ENCODE measurements around the gene GLYR1.

The GLYR1 gene

DNA sequence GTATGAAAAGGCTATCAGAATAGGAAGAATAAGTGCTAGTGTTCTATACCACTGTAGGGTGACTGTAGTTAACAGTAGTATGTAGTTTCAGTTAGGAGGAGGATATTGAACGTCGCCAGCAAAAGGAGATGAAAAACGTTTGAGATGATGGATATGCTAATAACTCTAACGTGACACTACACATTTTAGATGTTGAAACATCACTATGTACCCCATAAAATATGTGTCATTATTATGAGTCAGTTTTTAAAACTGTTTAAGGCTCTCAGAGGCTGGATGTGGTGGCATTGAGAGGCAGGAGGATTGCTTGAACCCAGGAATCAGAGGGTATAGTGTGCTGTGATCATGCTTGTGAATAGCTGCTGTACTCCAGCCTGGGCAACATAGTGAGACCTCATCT lies 32.0 kb upstream of the GLYR1 start:
- no peak for DNase-seq

- DNase-seq = no peak
Measured at GRCh38 chr16:4877380-4877685, 30.2 kb upstream of the GLYR1 start.

GRCh38 chr16:4876646-4877379 lies 29.7 kb upstream of the GLYR1 start:
- no peak for DNase-seq

GRCh38 chr16:4874666-4875065 lies 27.6 kb upstream of the GLYR1 start:
- DNase-seq = no peak

- DNase-seq = no peak
Measured at GRCh38 chr16:4873091-4873490, 26.0 kb upstream of the GLYR1 start.

DNA sequence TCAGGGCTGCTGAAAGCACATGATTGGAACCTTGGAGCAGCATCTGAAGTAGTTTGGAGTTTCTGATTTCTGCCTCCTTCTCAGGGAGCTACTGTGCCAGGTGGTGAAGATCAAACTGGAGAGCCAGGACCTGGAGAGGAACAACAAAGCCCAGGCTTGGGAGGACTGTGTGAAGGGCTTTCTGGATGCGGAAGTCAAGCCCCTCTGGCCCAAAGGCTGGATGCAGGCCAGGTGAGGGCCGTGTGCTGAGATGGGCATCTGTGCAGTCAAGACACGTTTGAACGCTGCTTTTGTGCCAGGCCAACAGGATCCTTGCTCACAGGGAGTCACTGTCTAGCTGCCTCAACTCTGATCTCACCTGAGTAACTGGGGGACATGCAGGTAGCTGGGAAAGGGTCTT lies 24.0 kb upstream of the GLYR1 start:
- DNase-seq = no peak

GRCh38 chr16:4870138-4870671 lies 23.1 kb upstream of the GLYR1 start:
- no peak for DNase-seq

DNA sequence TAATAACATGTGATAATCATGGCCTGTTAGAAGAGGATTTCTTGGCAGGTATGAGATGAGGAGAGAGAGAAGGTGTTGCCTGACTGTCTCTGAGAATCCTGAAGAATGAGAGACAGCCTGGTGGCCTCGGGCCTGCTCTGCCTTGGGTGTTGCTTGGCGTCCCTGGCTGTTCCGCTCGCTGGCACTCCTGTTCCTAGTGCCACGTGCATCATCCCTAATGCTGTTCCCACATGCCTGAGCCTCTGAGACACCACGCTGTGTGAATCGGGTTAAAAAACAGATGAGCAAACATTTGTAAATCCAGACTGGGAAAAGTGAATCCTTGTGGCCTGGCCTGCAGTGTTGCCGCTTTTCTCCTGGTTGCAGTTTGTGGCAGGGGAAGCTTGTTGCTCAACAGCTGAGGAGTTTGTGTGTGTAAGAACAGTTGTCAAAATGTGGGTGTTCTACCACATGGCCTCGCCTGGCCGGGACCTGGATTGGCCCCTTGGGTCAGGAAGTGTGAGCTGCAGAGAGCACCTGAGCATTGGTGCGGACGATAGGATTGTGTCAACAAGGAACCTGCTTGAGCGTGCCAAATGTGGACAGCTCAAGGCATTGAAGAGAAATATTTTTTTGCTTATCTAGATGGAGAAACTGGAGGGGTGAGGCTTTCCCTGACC lies 22.2 kb upstream of the GLYR1 start:
- no peak for DNase-seq

DNA sequence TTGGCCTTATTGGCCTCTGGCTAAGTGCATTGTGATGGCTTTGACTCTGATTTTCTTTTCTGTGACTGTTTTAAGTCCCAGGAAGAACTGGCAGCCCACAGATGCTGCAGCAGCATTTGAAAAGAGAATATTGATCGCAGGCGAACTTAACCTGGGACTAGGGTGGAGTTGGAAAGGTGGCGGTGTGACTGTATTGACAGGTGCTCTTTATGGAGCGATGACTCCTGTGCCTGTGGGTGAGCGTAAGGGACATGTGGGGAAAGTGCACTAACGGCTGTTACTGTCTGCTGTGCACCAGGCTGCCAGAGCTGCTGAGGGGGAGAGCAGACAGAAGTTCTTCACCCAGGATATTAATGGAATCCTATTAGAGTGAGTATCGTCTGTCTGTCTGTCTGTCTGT lies 21.4 kb upstream of the GLYR1 start:
- DNase-seq = no peak

DNA sequence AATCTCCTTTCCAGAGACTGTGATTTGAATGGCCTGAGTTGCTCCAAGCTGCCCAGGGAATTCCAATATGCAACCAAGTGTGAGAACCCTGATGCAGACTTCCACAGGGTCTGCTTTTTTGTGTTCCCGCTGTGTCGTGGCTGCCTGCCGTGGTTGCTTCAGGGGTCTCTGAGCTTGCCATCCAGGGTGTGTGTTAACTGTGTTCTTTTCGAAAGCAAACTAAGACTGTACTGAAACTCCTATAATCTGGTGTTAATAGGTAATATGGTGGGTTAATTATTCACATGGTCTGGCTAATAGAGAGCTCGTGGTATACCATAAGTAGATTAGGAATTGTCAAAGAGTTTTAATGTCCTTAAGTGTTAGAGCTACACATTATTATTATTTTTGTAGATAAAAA lies 20.9 kb upstream of the GLYR1 start:
- no peak for DNase-seq

DNA sequence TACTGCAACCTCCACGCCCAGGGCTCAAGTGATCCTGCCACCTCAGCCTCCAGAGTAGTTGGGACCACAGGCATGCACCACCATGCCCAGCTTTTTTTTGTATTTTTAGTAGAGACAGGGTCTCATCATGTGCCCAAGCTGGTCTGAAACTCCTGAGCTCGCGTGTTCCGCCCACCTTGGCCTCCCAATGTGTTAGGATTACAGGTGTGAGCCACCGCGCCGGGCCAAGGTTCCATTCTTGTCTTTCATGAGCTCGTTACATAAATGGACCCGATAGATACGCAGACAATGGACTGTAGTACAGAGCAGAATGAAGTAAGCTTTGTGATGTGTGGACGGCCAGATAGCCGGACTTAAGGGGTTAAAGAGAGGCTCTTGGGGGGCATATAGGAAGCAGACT lies 19.5 kb upstream of the GLYR1 start:
- DNase-seq = no peak

DNA sequence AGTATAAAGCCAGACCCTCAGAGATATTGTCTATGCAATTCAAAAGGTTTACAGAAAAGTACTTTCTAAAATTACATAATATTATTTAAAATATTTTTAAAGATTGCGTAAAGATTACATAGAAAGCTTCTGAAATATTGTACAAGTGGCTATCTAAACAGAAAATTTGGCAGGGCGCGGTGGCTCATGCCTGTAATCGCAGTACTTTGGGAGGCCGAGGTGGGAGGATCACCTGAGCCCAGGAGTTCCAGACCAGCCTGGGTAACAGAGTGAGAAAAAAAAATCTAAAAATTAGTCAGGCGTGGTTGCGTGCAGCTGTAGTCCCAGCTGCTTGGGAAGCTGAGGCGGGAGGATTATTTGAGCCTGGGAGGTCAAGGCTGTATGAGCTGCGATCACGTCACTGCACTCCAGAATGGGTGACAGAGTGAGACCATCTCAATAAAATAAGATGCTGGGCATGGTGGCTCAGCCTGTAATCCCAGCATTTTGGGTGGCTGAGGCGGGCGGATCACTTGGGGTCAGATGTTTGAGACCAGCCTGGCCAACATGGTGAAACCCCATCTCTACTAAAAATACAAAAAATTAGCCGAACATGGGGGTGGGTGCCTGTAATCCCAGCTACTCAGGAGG lies 18.3 kb upstream of the GLYR1 start:
- DNase-seq = no peak

DNA sequence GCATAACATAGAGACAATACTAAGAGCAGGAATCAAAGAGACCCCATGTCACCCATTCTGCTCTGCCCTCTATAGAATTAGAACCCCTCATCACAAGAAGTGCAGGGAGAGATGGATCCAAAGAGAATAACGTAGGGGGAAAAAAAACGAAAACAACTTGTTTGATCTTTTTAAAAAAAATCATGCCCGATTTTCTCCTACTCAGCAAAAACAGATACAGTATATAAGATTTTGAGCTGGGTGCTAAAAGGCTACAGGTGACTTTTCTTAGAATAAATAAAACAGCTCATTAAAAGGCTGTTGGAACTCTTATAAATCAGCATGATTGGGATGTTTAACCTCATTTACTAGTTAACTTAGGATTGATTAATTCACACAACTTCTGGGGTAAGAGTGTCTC lies 17.6 kb upstream of the GLYR1 start:
- no peak for DNase-seq

DNA sequence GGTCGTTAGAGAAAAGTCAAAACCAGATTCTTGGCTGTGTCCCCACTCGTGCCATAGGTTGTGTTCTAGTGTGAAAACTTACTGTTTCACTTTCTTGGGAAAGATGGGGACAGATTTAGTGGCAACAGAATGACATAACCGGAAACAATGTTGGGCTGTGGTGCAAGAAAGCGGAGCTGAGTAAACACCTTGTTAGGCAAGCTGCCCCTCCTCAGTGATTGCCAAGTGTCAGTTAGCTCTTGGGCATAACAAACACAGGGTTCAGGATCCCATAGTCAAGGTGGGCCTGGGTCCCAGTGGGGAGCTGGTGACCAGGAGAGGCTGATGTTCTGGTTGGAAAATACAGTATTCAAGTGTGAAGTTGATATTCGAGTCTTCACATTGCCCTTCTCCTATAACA lies 15.6 kb upstream of the GLYR1 start:
- DNase-seq = no peak

GRCh38 chr16:4860727-4861342 lies 13.7 kb upstream of the GLYR1 start:
- no peak for DNase-seq

DNA sequence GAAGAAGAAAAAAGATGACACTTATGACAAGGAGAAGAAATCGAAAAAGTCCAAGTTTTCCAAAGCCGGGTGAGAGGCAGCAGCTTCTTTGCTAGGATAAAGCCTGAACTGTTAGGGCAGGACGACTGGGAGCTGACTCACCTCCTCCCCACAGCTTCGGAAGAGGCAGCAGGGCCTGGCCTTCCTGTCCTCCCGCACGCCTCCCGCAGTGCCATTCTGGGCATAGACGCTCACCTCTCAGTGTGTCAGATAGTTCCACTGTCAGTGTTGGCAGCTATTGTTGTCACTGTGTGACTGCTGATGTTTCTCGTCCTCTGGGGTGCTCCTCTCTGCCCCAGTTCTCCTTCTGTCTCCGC lies 12.8 kb upstream of the GLYR1 start:
- DNase-seq = no peak

GRCh38 chr16:4859190-4859899 lies 12.3 kb upstream of the GLYR1 start:
- DNase-seq = no peak

- no peak for DNase-seq
Measured at GRCh38 chr16:4855804-4856203, 8.7 kb upstream of the GLYR1 start.

DNA sequence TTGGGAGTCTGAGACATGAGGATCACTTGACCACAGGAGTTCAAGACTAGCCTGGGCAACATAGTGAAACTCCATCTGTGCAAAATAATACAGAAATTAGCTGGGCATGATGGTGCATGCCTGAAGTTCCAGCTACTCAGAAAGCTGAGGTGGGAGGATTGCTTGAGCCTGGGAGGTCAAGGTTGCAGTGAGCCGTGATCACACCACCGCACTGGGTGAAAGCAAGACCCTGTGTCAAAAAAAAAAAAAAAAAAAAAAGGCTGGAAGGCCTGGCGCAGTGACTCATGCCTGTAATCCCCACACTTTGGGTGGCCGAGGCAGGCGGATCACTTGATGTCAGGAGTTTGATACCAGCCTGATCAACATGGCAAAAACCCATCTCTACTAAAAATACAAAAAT lies 8.3 kb upstream of the GLYR1 start:
- DNase-seq = no peak

GRCh38 chr16:4852221-4852872 lies 5.3 kb upstream of the GLYR1 start:
- no peak for DNase-seq

GRCh38 chr16:4850211-4850610 lies 3.1 kb upstream of the GLYR1 start:
- DNase-seq = no peak

GRCh38 chr16:4847774-4848587 lies 893 bp upstream of the GLYR1 start:
- DNase-seq = peak; percentile 67

Data from RPMI8226 (cell line).